T-helper 2 cell treated with Interferon-gamma antibody and Interleukin-4, amounts not matched to agents 5 μg/mL and 100 μg/mL, for 36 hours (primary cell): ENCODE results near the gene SNRNP70.

Experiments
- DNase-seq: peaks from one replicate; pipeline ENCODE4 v3.0.0; 2021; ENCODE audit warnings: low spot score
- H3K27ac Mint-ChIP-seq: one replicate; pipeline ENCODE4 v1.8.0; 2021; ENCODE audit warnings: mild to moderate bottlenecking, mixed read lengths
- H3K27me3 Mint-ChIP-seq: one replicate; pipeline ENCODE4 v1.8.0; 2021; ENCODE audit warnings: low read depth, mixed read lengths
- H3K36me3 Mint-ChIP-seq: one replicate; pipeline ENCODE4 v1.8.0; 2021; ENCODE audit warnings: low read depth, mixed read lengths
- H3K4me1 Mint-ChIP-seq: one replicate; pipeline ENCODE4 v1.8.0; 2021; ENCODE audit warnings: low read depth, mixed read lengths
- H3K4me3 Mint-ChIP-seq: one replicate; pipeline ENCODE4 v1.8.0; 2022; ENCODE audit warnings: mild to moderate bottlenecking, moderate library complexity, mixed read lengths
- H3K9me3 Mint-ChIP-seq: one replicate; pipeline ENCODE4 v1.8.0; 2021; ENCODE audit warnings: mixed read lengths

SNRNP70 gene

GRCh38 chr19:49057636-49058234 lies 27.5 kb upstream of the SNRNP70 start, which contains the start of gene CGB7:
CGB7 (minus strand) TSS chr19:49057749; CDS start chr19:49055375, 2,374 bp downstream.
- Mint-ChIP-seq H3K4me1 (peaks cover 16% of the 10 kb centered on the region), H3K27ac (no peak within 1 kb of the TSS), H3K4me3 (peak within 1 kb of the TSS; percentile 69), H3K36me3 (no peaks in the 10 kb centered on the region), H3K9me3 (no peaks in the 10 kb centered on the region), H3K27me3 (peaks cover 61% of the 10 kb centered on the region)
- DNase-seq: peak; percentile 27

GRCh38 chr19:49058562-49058961 lies 26.7 kb upstream of the SNRNP70 start:
- no peak for DNase-seq
- Mint-ChIP-seq H3K27ac (no peak overlapping the region), H3K4me3 (no peak overlapping the region), H3K27me3 (peaks cover 65% of the 10 kb centered on the region), H3K9me3 (no peaks in the 10 kb centered on the region), H3K4me1 (peaks cover 16% of the 10 kb centered on the region), H3K36me3 (no peaks in the 10 kb centered on the region)

GRCh38 chr19:49059053-49059452 lies 26.2 kb upstream of the SNRNP70 start:
- H3K36me3 Mint-ChIP-seq: no peaks in the 10 kb centered on the region
- peaks cover 68% of the 10 kb centered on the region for H3K27me3 Mint-ChIP-seq
- no peak overlapping the region for H3K27ac Mint-ChIP-seq
- no peak overlapping the region for H3K4me3 Mint-ChIP-seq
- no peaks in the 10 kb centered on the region for H3K9me3 Mint-ChIP-seq
- no peak for DNase-seq
- peaks cover 16% of the 10 kb centered on the region for H3K4me1 Mint-ChIP-seq

- no peaks in the 10 kb centered on the region for H3K36me3 Mint-ChIP-seq
- peaks cover 14% of the 10 kb centered on the region for H3K4me1 Mint-ChIP-seq
- DNase-seq: no peak
- no peak overlapping the region for H3K27ac Mint-ChIP-seq
- H3K4me3 Mint-ChIP-seq: no peak overlapping the region
- H3K9me3 Mint-ChIP-seq: no peaks in the 10 kb centered on the region
- peaks cover 75% of the 10 kb centered on the region for H3K27me3 Mint-ChIP-seq
Measured at GRCh38 chr19:49061000-49061399, 24.3 kb upstream of the SNRNP70 start.

- no peak for DNase-seq
- Mint-ChIP-seq H3K27ac (no peak overlapping the region), H3K4me3 (no peak overlapping the region), H3K36me3 (no peaks in the 10 kb centered on the region), H3K9me3 (no peaks in the 10 kb centered on the region), H3K4me1 (peaks cover 13% of the 10 kb centered on the region), H3K27me3 (peaks cover 76% of the 10 kb centered on the region)
Measured at GRCh38 chr19:49061445-49061844, 23.8 kb upstream of the SNRNP70 start.

- no peak overlapping the region for H3K4me3 Mint-ChIP-seq
- no peak for DNase-seq
- no peak overlapping the region for H3K27ac Mint-ChIP-seq
- no peaks in the 10 kb centered on the region for H3K4me1 Mint-ChIP-seq
- H3K9me3 Mint-ChIP-seq: no peaks in the 10 kb centered on the region
- H3K27me3 Mint-ChIP-seq: peaks cover 69% of the 10 kb centered on the region
- no peaks in the 10 kb centered on the region for H3K36me3 Mint-ChIP-seq
Measured at GRCh38 chr19:49064029-49064629, 21.1 kb upstream of the SNRNP70 start.

- H3K27me3 Mint-ChIP-seq: peaks cover 68% of the 10 kb centered on the region
- no peaks in the 10 kb centered on the region for H3K36me3 Mint-ChIP-seq
- H3K27ac Mint-ChIP-seq: no peak within 1 kb of the TSS
- H3K4me3 Mint-ChIP-seq: no peak within 1 kb of the TSS
- H3K4me1 Mint-ChIP-seq: no peaks in the 10 kb centered on the region
- H3K9me3 Mint-ChIP-seq: no peaks in the 10 kb centered on the region
- DNase-seq: no peak
Measured at GRCh38 chr19:49064768-49065611, 20.3 kb upstream of the SNRNP70 start, which contains the start of gene NTF4. NTF4 (minus strand) TSS chr19:49064818; CDS start chr19:49061997, 2,821 bp downstream.

GRCh38 chr19:49065905-49066512 lies 19.2 kb upstream of the SNRNP70 start:
- Mint-ChIP-seq H3K4me1 (no peaks in the 10 kb centered on the region), H3K36me3 (no peaks in the 10 kb centered on the region), H3K27ac (no peak overlapping the region), H3K27me3 (peaks cover 68% of the 10 kb centered on the region), H3K4me3 (no peak overlapping the region), H3K9me3 (no peaks in the 10 kb centered on the region)
- no peak for DNase-seq

- Mint-ChIP-seq H3K4me3 (no peak overlapping the region), H3K27ac (no peak overlapping the region), H3K4me1 (no peaks in the 10 kb centered on the region), H3K36me3 (no peaks in the 10 kb centered on the region), H3K27me3 (peaks cover 68% of the 10 kb centered on the region), H3K9me3 (no peaks in the 10 kb centered on the region)
- DNase-seq: no peak
Measured at GRCh38 chr19:49067554-49067953, 17.7 kb upstream of the SNRNP70 start.

GRCh38 chr19:49069026-49069425 lies 16.2 kb upstream of the SNRNP70 start:
- no peak overlapping the region for H3K27ac Mint-ChIP-seq

GRCh38 chr19:49070416-49070815 lies 14.8 kb upstream of the SNRNP70 start:
- Mint-ChIP-seq H3K27ac (no peak overlapping the region), H3K36me3 (no peaks in the 10 kb centered on the region), H3K4me3 (no peak overlapping the region), H3K27me3 (peaks cover 69% of the 10 kb centered on the region), H3K9me3 (no peaks in the 10 kb centered on the region), H3K4me1 (no peaks in the 10 kb centered on the region)
- no peak for DNase-seq

More at GRCh38 chr19:49069026-49069425, 16.2 kb upstream of the SNRNP70 start:
- Mint-ChIP-seq H3K4me3 (no peak overlapping the region), H3K4me1 (no peaks in the 10 kb centered on the region), H3K36me3 (no peaks in the 10 kb centered on the region), H3K9me3 (no peaks in the 10 kb centered on the region), H3K27me3 (peaks cover 73% of the 10 kb centered on the region)
- no peak for DNase-seq

- Mint-ChIP-seq H3K27ac (no peak overlapping the region), H3K27me3 (peaks cover 54% of the 10 kb centered on the region), H3K4me3 (no peak overlapping the region), H3K9me3 (no peaks in the 10 kb centered on the region), H3K36me3 (no peaks in the 10 kb centered on the region), H3K4me1 (no peaks in the 10 kb centered on the region)
- no peak for DNase-seq
Measured at GRCh38 chr19:49071860-49072547, 13.2 kb upstream of the SNRNP70 start.

- Mint-ChIP-seq H3K9me3 (no peaks in the 10 kb centered on the region), H3K4me3 (no peak overlapping the region), H3K4me1 (no peaks in the 10 kb centered on the region), H3K27me3 (peaks cover 44% of the 10 kb centered on the region), H3K27ac (no peak overlapping the region), H3K36me3 (no peaks in the 10 kb centered on the region)
- DNase-seq: no peak
Measured at GRCh38 chr19:49073514-49074378, 11.5 kb upstream of the SNRNP70 start.
